GM19240 (cell line): Measurements from ENCODE around the gene HAUS6.
A peak's percentile ranks its signal among the peaks of the same experiment; 100 is the strongest.
"Not testable (repeated sequence)": the region's sequence is repeated elsewhere in the genome, so short reads cannot be mapped to it uniquely, and the experiment has no call there.

Experiments
- DNase-seq: peaks from one replicate; pipeline ENCODE4 v3.0.0; 2011; ENCODE audit warnings: low spot score; ENCODE audit not compliant: insufficient read length

Gene HAUS6, protein sequence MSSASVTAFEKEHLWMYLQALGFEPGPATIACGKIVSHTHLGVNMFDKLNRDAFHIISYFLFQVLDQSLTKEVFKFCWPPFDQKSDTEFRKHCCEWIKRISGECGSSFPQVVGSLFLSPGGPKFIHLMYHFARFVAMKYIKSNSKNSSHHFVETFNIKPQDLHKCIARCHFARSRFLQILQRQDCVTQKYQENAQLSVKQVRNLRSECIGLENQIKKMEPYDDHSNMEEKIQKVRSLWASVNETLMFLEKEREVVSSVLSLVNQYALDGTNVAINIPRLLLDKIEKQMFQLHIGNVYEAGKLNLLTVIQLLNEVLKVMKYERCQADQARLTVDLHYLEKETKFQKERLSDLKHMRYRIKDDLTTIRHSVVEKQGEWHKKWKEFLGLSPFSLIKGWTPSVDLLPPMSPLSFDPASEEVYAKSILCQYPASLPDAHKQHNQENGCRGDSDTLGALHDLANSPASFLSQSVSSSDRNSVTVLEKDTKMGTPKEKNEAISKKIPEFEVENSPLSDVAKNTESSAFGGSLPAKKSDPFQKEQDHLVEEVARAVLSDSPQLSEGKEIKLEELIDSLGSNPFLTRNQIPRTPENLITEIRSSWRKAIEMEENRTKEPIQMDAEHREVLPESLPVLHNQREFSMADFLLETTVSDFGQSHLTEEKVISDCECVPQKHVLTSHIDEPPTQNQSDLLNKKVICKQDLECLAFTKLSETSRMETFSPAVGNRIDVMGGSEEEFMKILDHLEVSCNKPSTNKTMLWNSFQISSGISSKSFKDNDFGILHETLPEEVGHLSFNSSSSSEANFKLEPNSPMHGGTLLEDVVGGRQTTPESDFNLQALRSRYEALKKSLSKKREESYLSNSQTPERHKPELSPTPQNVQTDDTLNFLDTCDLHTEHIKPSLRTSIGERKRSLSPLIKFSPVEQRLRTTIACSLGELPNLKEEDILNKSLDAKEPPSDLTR

DNA sequence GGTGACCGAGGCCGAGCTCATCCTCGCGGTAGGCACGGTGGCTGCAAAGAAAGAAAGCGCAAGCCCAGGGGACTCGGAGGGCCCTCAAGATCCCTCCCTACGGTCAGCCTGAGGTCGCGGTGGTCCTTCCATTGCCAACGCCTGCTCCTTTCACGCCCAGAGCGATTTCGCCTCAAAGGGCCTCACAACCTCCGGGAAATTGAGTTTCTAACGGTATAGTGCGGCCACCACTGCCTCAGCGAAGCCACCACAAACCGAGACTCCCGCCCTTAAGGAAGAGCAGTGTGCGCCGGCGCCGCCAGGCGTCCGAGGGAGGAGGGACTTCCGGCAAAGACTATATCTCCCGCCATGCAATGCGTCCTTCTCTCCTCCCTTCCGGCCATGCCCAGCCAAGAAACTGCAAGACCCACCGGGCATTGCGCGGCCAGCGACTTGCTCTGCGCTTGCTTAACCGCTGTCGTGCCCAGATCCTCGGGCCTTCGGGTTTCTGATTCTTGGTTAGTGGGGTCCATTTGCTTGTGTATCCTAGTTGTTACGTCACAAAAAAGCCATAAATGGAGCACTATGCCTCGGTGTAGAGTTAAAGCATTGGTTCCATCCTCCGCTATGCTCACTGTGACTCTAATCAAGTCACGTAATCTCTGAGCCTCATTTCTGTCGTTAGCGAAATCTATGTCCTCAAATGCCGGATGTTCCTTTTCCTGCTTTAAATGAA lies at the start of gene HAUS6:
Gene HAUS6, minus strand, starts transcription at position 274 of the 715 bp plus-strand sequence. Its CDS starts 253 bp downstream, at position 21.
- peak; percentile 73 for DNase-seq

DNA sequence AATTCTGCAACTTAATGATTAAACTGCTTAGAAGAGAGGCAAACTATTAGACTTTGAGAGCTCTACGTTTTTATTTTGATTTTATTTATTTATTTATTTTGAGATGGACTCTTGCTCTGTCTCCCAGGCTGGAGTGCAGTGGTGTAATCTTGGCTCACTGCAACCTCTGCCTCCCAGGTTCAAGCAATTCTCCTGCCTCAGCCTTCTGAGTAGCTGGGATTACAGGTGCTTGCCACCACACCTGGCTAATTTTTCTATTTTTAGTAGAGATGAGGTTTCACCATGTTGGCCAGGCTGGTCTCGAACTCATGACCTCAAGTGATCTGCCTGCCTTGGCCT lies 49.4 kb upstream of the HAUS6 start:
- not testable (repeated sequence) for DNase-seq

DNA sequence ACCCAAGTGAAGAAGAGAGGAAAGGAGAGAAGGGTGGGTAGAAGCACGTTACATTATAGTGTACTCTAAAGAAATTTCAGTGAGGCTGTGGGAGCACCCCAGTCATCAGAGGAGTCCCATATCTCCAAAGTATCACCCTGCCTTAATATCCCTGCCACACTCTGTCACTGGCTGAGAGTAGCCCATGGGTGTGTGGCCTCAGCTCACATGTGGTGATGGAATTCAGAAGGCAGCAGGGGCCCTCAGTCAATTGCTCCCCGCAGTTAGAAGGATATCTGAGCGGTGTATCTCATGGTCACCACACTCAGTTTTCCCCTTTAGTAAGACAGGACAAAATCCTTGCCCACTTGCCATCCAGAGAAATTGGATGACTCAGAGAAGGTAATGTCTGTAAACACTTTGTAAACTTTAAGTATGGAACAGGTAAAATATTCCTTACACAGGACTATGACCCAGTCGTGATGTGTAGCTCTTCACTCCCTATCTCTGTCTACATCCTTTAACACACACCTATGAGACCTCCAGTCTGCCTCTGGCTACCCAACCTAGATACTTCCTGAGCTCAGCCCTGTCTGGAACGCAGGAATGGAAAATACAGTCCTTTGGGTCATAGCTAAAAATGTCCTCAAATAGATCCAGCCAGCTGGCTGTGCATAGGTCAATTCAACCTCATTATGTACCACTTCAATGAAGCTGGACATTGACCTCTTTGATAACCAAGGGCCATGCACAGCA lies 48.9 kb upstream of the HAUS6 start:
- DNase-seq: no peak

DNA sequence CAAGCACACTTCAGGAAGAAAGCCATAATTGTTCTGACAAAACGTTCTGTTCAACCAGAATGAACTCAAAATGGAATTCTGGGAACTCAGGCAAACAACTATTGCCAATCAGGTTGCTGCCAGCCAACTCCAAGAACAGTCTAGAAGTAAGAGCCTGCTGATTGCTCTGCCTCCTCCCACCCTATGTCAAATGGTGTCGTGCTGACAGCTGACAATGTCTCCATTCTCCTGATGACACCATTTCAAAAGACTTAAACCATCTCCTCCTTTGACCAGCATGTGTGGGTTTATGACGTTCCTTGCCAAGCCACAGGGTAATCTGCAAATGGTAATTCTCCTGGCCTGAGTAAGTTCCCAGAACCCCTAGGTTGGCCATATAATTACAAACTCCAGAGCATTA lies 46.5 kb upstream of the HAUS6 start:
- no peak for DNase-seq

DNA sequence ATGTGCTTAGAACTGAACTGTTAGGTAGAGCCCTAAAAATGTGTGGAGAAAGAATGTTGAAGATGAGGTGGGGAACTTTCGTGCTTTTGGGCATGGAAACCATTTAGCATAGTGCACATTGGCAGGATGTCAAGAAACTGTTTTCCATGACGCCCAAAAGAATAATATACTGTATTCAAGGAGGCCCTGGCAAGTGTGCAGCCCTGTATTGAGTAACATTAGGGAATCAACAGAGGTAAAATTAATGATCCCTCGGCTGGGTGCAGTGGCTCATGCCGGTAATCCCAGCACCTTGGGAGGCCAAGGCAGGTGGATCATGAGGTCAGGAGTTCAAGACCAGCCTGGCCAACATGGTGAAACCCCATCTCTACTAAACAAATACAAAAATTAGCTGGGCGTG lies 45.5 kb upstream of the HAUS6 start:
- DNase-seq: no peak

DNA sequence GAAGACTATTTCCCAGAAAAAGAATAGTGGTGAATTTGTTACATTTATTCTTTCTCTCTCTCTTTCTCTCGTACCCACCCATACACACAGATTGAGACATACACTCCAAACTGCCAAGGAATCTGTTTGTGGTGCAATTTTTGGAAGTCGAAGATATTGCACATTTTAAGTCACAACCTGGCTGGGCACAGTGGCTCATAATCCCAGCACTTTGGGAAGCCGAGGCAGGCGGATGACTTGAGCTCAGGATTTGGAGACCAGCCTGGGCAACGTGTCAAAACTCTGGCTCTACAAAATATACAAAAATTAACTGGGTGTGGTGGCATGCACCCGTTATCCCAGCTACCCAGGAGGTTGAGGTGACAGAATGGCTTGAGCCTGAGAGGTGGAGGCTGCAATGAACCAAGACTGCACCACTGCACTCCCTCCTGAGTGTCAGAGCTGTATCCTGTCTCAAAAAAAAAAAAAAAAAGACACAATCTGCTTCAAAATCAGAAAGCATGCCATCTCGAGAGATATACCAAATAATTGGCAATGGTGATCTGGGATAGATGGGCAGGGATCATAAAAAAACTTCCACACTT lies 43.8 kb upstream of the HAUS6 start:
- DNase-seq: no peak

DNA sequence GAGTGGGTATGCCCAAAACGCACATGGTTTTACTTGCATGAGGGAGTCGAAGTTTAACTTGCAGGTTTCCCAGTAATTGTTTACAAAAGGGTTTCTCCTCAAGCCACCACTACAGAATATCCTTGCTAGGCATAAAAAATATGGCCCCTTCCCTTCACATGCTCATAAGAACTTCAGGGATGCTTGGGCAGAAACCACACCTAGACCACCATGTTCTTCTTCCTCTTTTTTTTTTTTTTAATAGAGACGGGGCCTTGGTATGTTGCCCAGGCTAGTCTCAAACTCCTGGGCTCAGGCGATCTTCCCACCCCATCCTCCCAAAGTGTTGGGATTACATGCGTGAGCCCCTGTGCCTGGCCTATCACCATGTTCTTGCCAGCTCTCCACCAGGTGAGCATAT lies 43.2 kb upstream of the HAUS6 start:
- no peak for DNase-seq

DNA sequence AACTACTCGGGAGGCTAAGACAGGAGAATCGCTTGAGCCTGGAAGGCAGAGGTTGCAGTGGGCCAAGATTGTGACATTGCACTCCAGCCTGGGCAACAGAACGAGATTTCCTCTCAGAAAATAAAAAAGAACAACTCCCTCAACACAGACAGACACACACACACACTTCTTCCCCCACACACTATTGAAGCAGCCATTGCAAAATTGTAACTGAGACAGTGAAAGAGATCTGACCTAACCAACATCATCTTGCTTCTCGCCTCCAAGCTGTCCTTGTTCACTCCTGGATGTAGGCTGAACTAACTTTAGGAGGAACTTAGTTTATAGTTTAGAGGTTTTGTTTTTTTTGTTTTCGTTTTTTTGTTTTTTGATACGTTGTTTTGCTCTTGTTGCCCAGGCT lies 37.6 kb upstream of the HAUS6 start:
- DNase-seq: no peak

DNA sequence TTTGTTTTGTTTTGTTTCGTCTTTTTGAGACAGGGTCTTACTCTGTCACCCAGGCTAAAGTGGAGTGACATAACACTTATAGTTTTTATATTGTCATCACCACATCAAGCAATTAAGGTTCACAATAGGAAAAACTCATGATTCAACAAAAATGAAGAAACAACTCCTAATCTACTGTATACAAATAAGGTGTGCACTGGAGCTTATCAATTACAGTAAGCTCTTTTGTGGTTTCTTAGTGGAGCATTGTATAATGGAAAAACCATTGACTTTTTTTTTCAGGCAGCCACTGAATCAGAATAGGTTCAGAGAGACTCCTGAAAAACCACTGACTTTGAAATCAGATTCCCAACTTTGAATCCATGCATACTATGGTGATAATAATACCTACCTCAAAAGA lies 35.4 kb upstream of the HAUS6 start:
- DNase-seq: no peak

DNA sequence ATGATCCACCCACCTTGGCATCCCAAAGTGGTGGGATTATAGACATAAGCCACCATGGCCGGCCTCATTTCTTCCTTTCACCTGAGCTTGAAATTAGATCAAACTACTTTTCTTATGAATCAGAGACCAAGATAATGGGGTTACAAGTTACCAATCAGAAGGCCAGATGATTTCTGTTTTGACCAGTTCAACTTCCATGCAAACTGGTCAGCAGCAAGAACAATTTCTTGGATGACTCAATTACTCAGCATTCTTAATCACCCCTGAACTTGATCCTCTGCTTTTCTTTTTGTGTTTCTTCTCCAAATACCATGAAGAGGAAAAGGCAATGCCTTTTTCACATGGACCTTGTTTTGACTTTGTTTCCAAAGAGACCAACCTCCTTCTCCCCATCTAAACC lies 34.6 kb upstream of the HAUS6 start:
- no peak for DNase-seq

DNA sequence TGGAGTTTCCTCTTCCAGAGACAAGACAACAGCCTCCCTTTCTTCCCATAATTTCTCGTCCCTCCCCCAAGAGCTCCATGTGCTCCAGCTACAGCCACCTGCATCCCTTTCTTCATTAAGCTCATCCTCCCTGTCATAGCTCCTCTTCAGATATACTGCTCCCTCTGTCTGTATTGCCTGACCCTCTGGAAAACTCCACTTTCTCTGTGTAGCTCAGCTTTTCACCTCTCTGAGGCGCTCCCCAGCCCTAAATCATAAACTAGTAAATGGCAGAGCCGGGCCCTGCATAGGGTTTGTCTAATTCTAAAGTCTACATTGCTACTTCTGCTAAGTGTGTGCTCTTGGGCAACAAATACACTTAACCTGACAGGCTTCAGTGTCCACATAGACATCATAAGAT lies 33.4 kb upstream of the HAUS6 start:
- no peak for DNase-seq

DNA sequence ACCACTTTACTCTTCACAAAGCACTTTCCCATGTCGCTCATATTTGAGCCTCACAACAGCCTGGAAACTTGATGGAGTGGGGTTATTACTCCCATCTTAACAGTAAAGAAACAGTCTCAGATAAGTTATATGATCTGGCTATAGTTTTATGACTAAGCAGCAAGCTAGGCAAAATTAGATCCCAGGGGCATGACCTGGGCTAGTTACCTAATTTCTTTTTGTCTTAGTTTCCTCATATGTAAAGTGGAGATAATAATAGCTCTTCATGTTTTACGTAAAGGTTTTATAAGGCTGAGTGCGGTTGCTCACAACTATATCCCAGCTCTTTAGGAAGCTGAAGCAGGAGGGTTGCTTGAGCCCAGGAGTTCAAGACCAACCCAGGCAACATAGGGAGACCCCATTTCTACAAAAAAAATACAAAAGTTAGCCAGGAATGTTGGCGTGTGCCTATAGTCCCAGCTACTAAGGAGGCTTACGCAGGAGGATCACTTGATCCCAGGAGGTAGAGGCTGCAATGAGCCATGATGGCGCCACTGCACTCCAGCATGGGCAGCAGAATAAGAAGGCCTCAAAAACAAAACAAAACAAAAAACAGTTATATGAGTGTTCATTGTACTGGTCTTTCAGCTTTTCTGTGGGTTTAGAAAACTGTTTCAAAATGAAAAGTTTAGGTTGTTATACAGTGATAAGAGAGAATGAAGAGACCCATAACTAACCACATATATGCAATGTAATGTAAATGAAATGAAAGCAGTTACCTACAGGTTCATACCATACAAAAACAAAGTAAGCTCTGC lies 31.0 kb upstream of the HAUS6 start:
- no peak for DNase-seq

DNA sequence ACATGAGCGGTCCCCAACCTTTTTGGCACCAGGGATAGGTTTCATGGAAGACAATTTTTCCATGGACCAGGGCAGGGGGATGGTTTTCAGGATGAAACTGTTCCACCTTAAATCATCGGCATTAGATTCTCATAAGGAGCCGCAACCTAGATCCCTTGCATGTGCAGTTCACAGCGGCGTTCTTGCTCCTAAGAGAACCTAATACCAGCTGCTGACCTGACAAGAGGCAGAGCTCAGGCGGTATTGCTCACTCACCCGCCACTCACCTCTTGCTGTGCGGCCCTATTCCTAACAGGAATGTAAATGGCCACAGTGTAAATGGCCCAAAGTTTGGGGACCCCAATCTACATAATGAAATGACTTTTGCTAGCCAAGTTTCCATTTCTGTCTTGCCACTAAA lies 27.7 kb upstream of the HAUS6 start:
- no peak for DNase-seq

DNA sequence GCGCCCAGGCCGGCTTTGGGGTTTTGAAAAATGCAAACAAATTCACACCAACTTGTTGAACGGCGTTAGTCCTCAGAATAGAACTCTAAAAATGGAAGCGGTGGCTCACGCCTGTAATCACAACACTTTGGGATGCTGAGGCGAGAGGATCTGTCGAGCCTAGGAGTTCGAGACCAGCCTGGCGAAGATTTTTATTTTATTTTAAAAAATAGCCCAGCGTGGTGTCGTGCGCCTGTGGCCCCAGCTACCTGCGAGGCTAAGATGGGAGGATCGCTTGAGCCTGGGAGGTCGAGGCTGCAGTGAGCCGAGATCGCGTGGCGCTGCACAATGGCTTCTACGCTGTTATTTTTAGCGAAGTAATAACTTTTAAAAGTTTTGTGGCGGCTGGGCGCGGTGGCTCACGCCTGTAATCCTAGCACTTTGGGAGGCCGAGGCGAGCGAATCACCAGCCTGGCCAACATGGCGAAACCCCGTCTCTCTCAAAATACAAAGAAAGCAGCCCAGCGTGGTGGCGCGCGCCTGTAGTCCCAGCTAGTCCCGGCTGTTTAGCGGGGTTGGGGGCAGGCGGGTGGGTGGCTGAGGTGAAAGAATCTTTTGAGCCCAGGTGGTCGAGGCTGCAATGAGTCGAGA lies 25.3 kb upstream of the HAUS6 start:
- DNase-seq: no peak

DNA sequence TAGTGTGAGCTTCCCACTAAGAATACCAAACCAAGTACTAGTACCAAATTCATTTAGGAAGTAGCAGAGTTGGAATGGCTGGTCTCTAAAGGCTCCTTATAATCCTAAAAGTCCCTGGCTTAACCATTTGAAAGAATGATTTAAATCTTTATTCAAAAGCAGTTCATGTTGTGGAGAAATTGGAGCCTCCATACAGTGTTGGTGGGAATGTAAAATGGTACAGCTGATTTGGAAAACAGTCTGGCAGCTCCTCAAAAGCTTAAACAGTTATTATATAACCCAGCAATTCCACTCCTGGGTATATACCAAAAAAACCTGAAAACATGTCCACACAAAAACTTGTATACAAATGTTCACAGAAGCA lies 21.7 kb upstream of the HAUS6 start:
- DNase-seq: no peak

DNA sequence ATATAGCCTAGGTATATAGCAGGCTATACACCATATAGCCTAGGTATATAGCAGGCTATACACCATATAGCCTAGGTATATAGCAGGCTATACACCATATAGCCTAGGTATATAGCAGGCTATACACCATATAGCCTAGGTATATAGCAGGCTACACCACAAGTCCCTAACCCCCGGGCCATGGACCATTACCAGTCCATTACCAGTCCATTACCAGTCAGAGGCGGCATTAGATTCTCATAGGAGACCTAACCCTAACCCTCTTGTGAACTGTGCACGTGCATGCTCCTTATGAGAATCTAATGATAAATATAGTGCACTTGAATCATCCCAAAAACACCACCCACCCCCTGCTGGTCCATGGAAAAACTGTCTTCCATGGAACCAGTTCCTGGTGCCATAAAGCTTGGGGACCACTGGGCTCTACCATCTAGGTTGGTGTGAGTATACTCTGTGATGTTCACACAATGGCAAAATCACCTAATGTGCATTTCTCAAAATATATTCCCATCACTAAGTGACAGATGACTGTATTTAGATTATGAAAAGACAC lies 19.9 kb upstream of the HAUS6 start:
- no peak for DNase-seq

DNA sequence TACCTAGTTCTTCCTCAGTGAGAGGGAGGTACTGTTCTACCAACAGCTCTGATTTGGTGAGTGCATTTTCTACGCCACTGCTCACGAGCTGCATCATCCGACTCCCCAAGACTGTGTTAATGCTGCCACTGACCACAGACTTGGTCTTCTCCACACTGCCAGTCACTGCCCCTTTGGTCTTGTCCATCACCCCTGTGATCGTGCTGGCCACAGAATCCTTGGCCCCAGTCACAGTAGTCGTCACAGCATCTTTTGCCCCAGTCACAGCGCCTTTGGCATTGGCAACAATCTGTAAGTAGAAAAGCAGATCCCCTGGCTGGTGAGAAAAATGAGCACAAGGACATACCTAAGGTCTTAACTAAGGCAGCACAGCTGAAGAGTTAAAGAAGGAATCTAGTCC lies 18.2 kb upstream of the HAUS6 start:
- no peak for DNase-seq

DNA sequence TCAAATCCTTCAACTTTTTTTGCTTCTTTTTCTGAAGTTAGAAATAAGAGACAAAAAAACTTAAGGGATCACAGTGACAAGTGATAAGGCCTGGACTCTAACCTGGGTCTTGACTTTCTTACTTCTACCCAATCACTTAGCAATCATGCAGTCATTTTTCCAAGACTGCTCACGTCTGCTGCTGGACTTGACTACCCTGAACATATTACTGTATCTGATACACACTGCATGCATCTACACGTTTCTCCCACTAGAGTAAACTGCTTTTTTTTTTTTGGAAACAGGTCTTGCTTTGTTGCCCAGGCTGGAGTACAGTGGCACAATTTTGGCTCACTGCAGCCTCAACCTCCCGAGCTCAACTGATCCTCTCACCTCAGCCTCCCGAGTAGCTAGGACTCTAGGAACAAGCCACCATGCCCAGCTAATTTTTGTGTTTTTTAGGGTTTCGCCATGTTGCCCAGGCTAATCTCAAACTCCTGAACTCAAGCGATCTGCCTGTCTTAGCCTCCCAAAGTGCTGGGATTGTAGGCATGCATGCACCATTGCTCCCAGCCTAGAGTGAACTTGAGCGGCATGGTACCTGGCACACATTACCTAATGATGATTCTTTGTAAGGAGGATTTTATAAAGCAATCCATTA lies 17.2 kb upstream of the HAUS6 start:
- DNase-seq: no peak

DNA sequence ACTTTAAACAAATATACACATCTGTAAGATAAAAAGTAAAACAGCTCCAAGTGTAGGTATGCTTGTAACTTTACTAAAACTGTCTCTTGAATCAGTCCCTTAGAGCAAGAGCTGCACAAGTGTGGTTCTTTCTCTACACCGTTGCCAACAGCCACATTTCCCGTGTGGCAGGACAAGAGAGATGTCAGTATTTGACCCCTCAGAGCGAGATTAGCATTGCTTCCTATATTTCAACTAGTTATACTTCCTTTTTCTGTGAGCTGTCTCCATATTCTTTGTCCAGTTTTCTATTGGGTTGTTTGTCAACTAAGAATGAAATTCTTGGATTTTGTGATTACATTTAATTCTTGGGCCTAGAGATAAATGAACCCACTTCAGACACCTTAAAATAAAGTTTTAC lies 16.5 kb upstream of the HAUS6 start:
- DNase-seq: no peak
